ENCODE data around the gene SRGAP1. TPM values are rescaled to one million over a fixed set of nuclear protein-coding genes. Genes with fewer than 3 reads are reported as not detected.

The SRGAP1 gene
- total and polyA plus RNA-seq, 7 donors, result 0.23 to 5.1 (median 1.5) TPM

- Histone ChIP-seq H3K27ac (no peak overlapping the region), H3K27me3 (ENCODE audit: insufficient read depth in 3 of 3, low read length in 2 of 3) (no peaks in the 10 kb centered on the region), H3K4me1 (no peaks in the 10 kb centered on the region), H3K4me3 (no peak overlapping the region), H3K9me3 (no peaks in the 10 kb centered on the region), H3K36me3 (ENCODE audit: insufficient read depth in 1 of 2, low read depth in 1 of 2) (no peaks in the 10 kb centered on the region)
- no peak for ATAC-seq
- WGBS, 3 donors, result 80 to 91% (median 82%) methylated on average over 3 of the region's 3 CpGs
- TF ChIP-seq CTCF (IDR thresholded peaks at IDR 0.05), result no peak
- DNase-seq, result no peak
- intact Hi-C loops (cut with DNase I), result no loop called here
Observed at GRCh38 chr12:63930971-63931370, 86.5 kb downstream of the SRGAP1 start.

- WGBS, 3 donors, result 93 to 100% (median 97%) methylated on average over 1 of the region's 1 CpG
- no peak overlapping the region for H3K27ac ChIP-seq
- no peak for DNase-seq
- intact Hi-C loops (cut with DNase I), result no loop called here
- H3K4me3 ChIP-seq, result no peak overlapping the region
- H3K27me3 ChIP-seq (ENCODE audit: insufficient read depth in 3 of 3, low read length in 2 of 3), result no peaks in the 10 kb centered on the region
- no peaks in the 10 kb centered on the region for H3K36me3 ChIP-seq (ENCODE audit: insufficient read depth in 1 of 2, low read depth in 1 of 2)
- no peak for TF ChIP-seq CTCF (IDR thresholded peaks at IDR 0.05)
- no peak for ATAC-seq
- H3K4me1 ChIP-seq, result no peaks in the 10 kb centered on the region
- no peaks in the 10 kb centered on the region for H3K9me3 ChIP-seq
Observed at GRCh38 chr12:63931703-63932102, 87.2 kb downstream of the SRGAP1 start.

GRCh38 chr12:63934936-63935335 lies 90.4 kb downstream of the SRGAP1 start:
- Histone ChIP-seq H3K36me3 (ENCODE audit: insufficient read depth in 1 of 2, low read depth in 1 of 2) (no peaks in the 10 kb centered on the region), H3K4me1 (no peaks in the 10 kb centered on the region), H3K27me3 (ENCODE audit: insufficient read depth in 3 of 3, low read length in 2 of 3) (no peaks in the 10 kb centered on the region), H3K27ac (no peak overlapping the region), H3K9me3 (no peaks in the 10 kb centered on the region), H3K4me3 (no peak overlapping the region)
- no peak for ATAC-seq
- no peak for DNase-seq
- intact Hi-C loops (cut with DNase I), result no loop called here
- WGBS, 3 donors, result 77 to 79% (median 78%) methylated on average over 7 of the region's 7 CpGs
- no peak for TF ChIP-seq CTCF (IDR thresholded peaks at IDR 0.05)

GRCh38 chr12:63935361-63935760 lies 90.9 kb downstream of the SRGAP1 start:
- DNase-seq (no peak), ATAC-seq (no peak)
- Histone ChIP-seq H3K9me3 (no peaks in the 10 kb centered on the region), H3K36me3 (ENCODE audit: insufficient read depth in 1 of 2, low read depth in 1 of 2) (no peaks in the 10 kb centered on the region), H3K27ac (no peak overlapping the region), H3K4me1 (no peaks in the 10 kb centered on the region), H3K4me3 (no peak overlapping the region), H3K27me3 (ENCODE audit: insufficient read depth in 3 of 3, low read length in 2 of 3) (no peaks in the 10 kb centered on the region)
- no peak for TF ChIP-seq CTCF (IDR thresholded peaks at IDR 0.05)
- intact Hi-C loops (cut with DNase I), result no loop called here
